ACC112 (cell line): ENCODE data around the gene RORB.

ENCODE experiments used
- H2AFZ ChIP-seq: fragments of 200-600 bp; sonication (generic); one replicate; pipeline ENCODE4 v1.6.0; 2017; ENCODE audit warnings: antibody characterized with exemption, low read length; ENCODE audit not compliant: unreplicated experiment
- H3K27ac ChIP-seq: fragments of 200-600 bp; sonication (generic); 2 replicates; pipeline ENCODE4 v1.5.1; 2014; ENCODE audit warnings: low read depth, mild to moderate bottlenecking, antibody characterized with exemption, low read length, moderate library complexity
- H3K27me3 ChIP-seq: fragments of 200-600 bp; sonication (generic); 2 replicates; pipeline ENCODE4 v1.6.1; 2014; ENCODE audit warnings: mild to moderate bottlenecking, antibody characterized with exemption, low read length, moderate library complexity, mixed read lengths; ENCODE audit not compliant: insufficient read depth
- H3K36me3 ChIP-seq: fragments of 200-600 bp; sonication (generic); 2 replicates; pipeline ENCODE4 v1.6.1; 2016; ENCODE audit warnings: mild to moderate bottlenecking, antibody characterized with exemption, low read length, moderate library complexity, mixed read lengths; ENCODE audit not compliant: insufficient read depth
- H3K4me1 ChIP-seq: fragments of 200-600 bp; sonication (generic); one replicate; pipeline ENCODE4 v1.6.1; 2016; ENCODE audit warnings: low read length, mixed read lengths; ENCODE audit not compliant: insufficient read depth, unreplicated experiment, control insufficient read depth
- H3K4me3 ChIP-seq: fragments of 200-600 bp; sonication (generic); 2 replicates; pipeline ENCODE4 v1.5.1; 2014; ENCODE audit warnings: mild to moderate bottlenecking, low read depth, low read length
- H3K79me2 ChIP-seq: fragments of 200-600 bp; sonication (generic); one replicate; pipeline ENCODE4 v1.6.0; 2016; ENCODE audit warnings: low read length; ENCODE audit not compliant: control insufficient read depth, unreplicated experiment, insufficient read depth

RORB gene

GRCh38 chr9:74696520-74696919 lies 199.4 kb downstream of the RORB start:
- H3K4me1 ChIP-seq = no peaks in the 10 kb centered on the region
- no peak overlapping the region for H2AFZ ChIP-seq
- no peak overlapping the region for H3K27ac ChIP-seq
- no peak overlapping the region for H3K4me3 ChIP-seq
- no peaks in the 10 kb centered on the region for H3K36me3 ChIP-seq
- H3K79me2 ChIP-seq = no peaks in the 10 kb centered on the region
- H3K27me3 ChIP-seq = peaks cover 28% of the 10 kb centered on the region

GRCh38 chr9:74697535-74697934 lies 200.4 kb downstream of the RORB start:
- Histone ChIP-seq H3K36me3 (no peaks in the 10 kb centered on the region), H2AFZ (no peak overlapping the region), H3K4me3 (no peak overlapping the region), H3K79me2 (no peaks in the 10 kb centered on the region), H3K27me3 (peaks cover 22% of the 10 kb centered on the region), H3K4me1 (no peaks in the 10 kb centered on the region), H3K27ac (no peak overlapping the region)

GRCh38 chr9:74711341-74711740 lies 214.2 kb downstream of the RORB start:
- Histone ChIP-seq H3K79me2 (no peaks in the 10 kb centered on the region), H2AFZ (no peak overlapping the region), H3K36me3 (no peaks in the 10 kb centered on the region), H3K4me3 (no peak overlapping the region), H3K27ac (no peak overlapping the region), H3K27me3 (peaks cover 24% of the 10 kb centered on the region; the same call in 1 of the 2 replicates), H3K4me1 (no peaks in the 10 kb centered on the region)

GRCh38 chr9:74718709-74719108 lies 221.6 kb downstream of the RORB start:
- no peaks in the 10 kb centered on the region for H3K4me1 ChIP-seq
- no peaks in the 10 kb centered on the region for H3K36me3 ChIP-seq
- no peak overlapping the region for H3K4me3 ChIP-seq
- no peak overlapping the region for H3K27ac ChIP-seq
- H3K27me3 ChIP-seq = peaks cover 30% of the 10 kb centered on the region
- no peaks in the 10 kb centered on the region for H3K79me2 ChIP-seq
- H2AFZ ChIP-seq = no peak overlapping the region

GRCh38 chr9:74719306-74719705 lies 222.2 kb downstream of the RORB start:
- no peak overlapping the region for H2AFZ ChIP-seq
- no peak overlapping the region for H3K27ac ChIP-seq
- peaks cover 26% of the 10 kb centered on the region for H3K27me3 ChIP-seq
- no peaks in the 10 kb centered on the region for H3K36me3 ChIP-seq
- no peak overlapping the region for H3K4me3 ChIP-seq
- no peaks in the 10 kb centered on the region for H3K4me1 ChIP-seq
- no peaks in the 10 kb centered on the region for H3K79me2 ChIP-seq

GRCh38 chr9:74721696-74722660 lies 224.8 kb downstream of the RORB start:
- Histone ChIP-seq H3K36me3 (no peaks in the 10 kb centered on the region), H3K79me2 (no peaks in the 10 kb centered on the region), H2AFZ (no peak overlapping the region), H3K4me1 (no peaks in the 10 kb centered on the region), H3K4me3 (no peak overlapping the region), H3K27ac (no peak overlapping the region), H3K27me3 (peaks cover 22% of the 10 kb centered on the region)

- no peak overlapping the region for H2AFZ ChIP-seq
- no peak overlapping the region for H3K4me3 ChIP-seq
- H3K27me3 ChIP-seq = peaks cover 23% of the 10 kb centered on the region
- no peaks in the 10 kb centered on the region for H3K4me1 ChIP-seq
- H3K36me3 ChIP-seq = no peaks in the 10 kb centered on the region
- no peak overlapping the region for H3K27ac ChIP-seq
- no peaks in the 10 kb centered on the region for H3K79me2 ChIP-seq
Observed at GRCh38 chr9:74724317-74724716, 227.2 kb downstream of the RORB start.

- Histone ChIP-seq H3K27ac (no peak overlapping the region), H3K4me1 (no peaks in the 10 kb centered on the region), H3K36me3 (no peaks in the 10 kb centered on the region), H3K4me3 (no peak overlapping the region), H3K27me3 (peaks cover 11% of the 10 kb centered on the region; the same call in 1 of the 2 replicates), H3K79me2 (no peaks in the 10 kb centered on the region), H2AFZ (no peak overlapping the region)
Observed at GRCh38 chr9:74726581-74726980, 229.4 kb downstream of the RORB start.

GRCh38 chr9:74728176-74728575 lies 231.0 kb downstream of the RORB start:
- Histone ChIP-seq H3K79me2 (no peaks in the 10 kb centered on the region), H2AFZ (no peak overlapping the region), H3K4me3 (no peak overlapping the region), H3K36me3 (no peaks in the 10 kb centered on the region), H3K27ac (no peak overlapping the region), H3K4me1 (no peaks in the 10 kb centered on the region), H3K27me3 (peaks cover 3% of the 10 kb centered on the region; the same call in 1 of the 2 replicates)

GRCh38 chr9:74729136-74729695 lies 232.1 kb downstream of the RORB start:
- Histone ChIP-seq H3K79me2 (no peaks in the 10 kb centered on the region), H3K27me3 (peaks cover 3% of the 10 kb centered on the region; the same call in 1 of the 2 replicates), H3K4me3 (peak overlapping the region; percentile 58), H3K4me1 (no peaks in the 10 kb centered on the region), H2AFZ (peak overlapping the region; percentile 55), H3K36me3 (no peaks in the 10 kb centered on the region), H3K27ac (no peak overlapping the region)

- Histone ChIP-seq H2AFZ (peak overlapping the region; percentile 76), H3K36me3 (no peaks in the 10 kb centered on the region), H3K4me3 (peak overlapping the region; percentile 34; the same call in 1 of the 2 replicates), H3K27ac (no peak overlapping the region), H3K27me3 (peaks cover 16% of the 10 kb centered on the region), H3K4me1 (no peaks in the 10 kb centered on the region), H3K79me2 (no peaks in the 10 kb centered on the region)
Observed at GRCh38 chr9:74735761-74736160, 238.6 kb downstream of the RORB start.
